Esophagus squamous epithelium (tissue), 5 donors: Measurements from ENCODE around the gene PRRT2. TPM values are rescaled to one million over a fixed set of nuclear protein-coding genes. Genes with fewer than 3 reads are reported as not detected.
"Not testable (repeated sequence)": the region's sequence is repeated elsewhere in the genome, so short reads cannot be mapped to it uniquely, and the experiment has no call there.

Source experiments
- DNase-seq: peaks from one replicate; lab custom pipeline; 2025; lab: John Stamatoyannopoulos, UW
- H3K27ac ChIP-seq, 4 donors: fragments of 200-600 bp; sonication (generic); one replicate each; pipeline ENCODE4 v1.5.1; 2016 to 2019; ENCODE audit warnings: mild to moderate bottlenecking in 1 of 4
- H3K27me3 ChIP-seq, 4 donors: fragments of 200-600 bp; sonication (generic); 1 replicate in 3 of 4; 2 replicates in 1 of 4; pipeline versions ENCODE4 v1.5.1 to v1.6.0; 2017 to 2021; ENCODE audit warnings: antibody characterized with exemption in 1 of 4
- H3K36me3 ChIP-seq, 3 donors: fragments of 200-600 bp; sonication (generic); one replicate each; pipeline ENCODE4 v1.5.1; 2016 to 2019
- H3K4me1 ChIP-seq, 3 donors: fragments of 200-600 bp; sonication (generic); one replicate each; pipeline ENCODE4 v1.5.1; 2017 to 2019
- H3K4me3 ChIP-seq, 4 donors: fragments of 200-600 bp; sonication (generic); 1 replicate in 3 of 4; 2 replicates in 1 of 4; pipeline ENCODE4 v1.5.1; 2016 to 2019; ENCODE audit warnings: mild to moderate bottlenecking in 2 of 4, moderate library complexity in 1 of 4
- H3K9me3 ChIP-seq, 3 donors: fragments of 200-600 bp; sonication (generic); one replicate each; pipeline ENCODE4 v1.5.1; 2016 to 2019
- POLR2A ChIP-seq, 4 donors: fragments of 450-650 bp; IDR thresholded peaks; one replicate each; pipeline ENCODE4 v1.6.1; 2017; ENCODE audit warnings: antibody characterized with exemption in 4 of 4, mild to moderate bottlenecking in 4 of 4, moderate library complexity in 3 of 4
- WGBS, 2 donors: methylation state at CpG; one replicate each; pipeline ENCODE4 v1.1.5; 2018; 5-methylcytosine and 5-hydroxymethylcytosine counted together
- intact Hi-C: fragments of 100-400 bp; cut with DNase I; formaldehyde crosslinking; loops from one replicate; pipeline ENCODE4 v1.15.0; 2022
- total RNA-seq, 4 donors: library from RNA; depleted of rRNA; stranded (reverse); fragments of >200 nt; gene quantifications; one replicate each; pipeline ENCODE4 v1.1.0, GENCODE V29; 2016
- TF ChIP-seq, protein P1 (sequence below), 6 experiments: fragments of 450-650 bp in 4 of 6; fragments of 200-600 bp in 2 of 6; sonication (generic) in 2 of 6; IDR thresholded peaks; one replicate each; pipeline ENCODE4 v1.5.1; 2016 to 2019; ENCODE audit warnings: antibody characterized with exemption in 6 of 6, mild to moderate bottlenecking in 4 of 6, moderate library complexity in 4 of 6
- donor health status: DM: yes; HTN: yes; CAD: no.

PRRT2 gene
- total RNA-seq, 4 donors from 2014 or later: 0.40 to 1.9 (median 0.53) TPM; not detected in 1

- Histone ChIP-seq H3K27me3 (peaks cover 0 to 20% (median 0%) of the 10 kb centered on the region in 4 donors), H3K4me3 (no peak overlapping the region), H3K9me3 (no peaks in the 10 kb centered on the region), H3K4me1 (no peaks in the 10 kb centered on the region), H3K36me3 (no peaks in the 10 kb centered on the region), H3K27ac (no peak overlapping the region)
- 60 to 66% methylated on average over 4 of the region's 4 CpGs for WGBS, 2 donors
- intact Hi-C loops: no loop called here
- DNase-seq: no peak
- TF ChIP-seq, protein P1, sequence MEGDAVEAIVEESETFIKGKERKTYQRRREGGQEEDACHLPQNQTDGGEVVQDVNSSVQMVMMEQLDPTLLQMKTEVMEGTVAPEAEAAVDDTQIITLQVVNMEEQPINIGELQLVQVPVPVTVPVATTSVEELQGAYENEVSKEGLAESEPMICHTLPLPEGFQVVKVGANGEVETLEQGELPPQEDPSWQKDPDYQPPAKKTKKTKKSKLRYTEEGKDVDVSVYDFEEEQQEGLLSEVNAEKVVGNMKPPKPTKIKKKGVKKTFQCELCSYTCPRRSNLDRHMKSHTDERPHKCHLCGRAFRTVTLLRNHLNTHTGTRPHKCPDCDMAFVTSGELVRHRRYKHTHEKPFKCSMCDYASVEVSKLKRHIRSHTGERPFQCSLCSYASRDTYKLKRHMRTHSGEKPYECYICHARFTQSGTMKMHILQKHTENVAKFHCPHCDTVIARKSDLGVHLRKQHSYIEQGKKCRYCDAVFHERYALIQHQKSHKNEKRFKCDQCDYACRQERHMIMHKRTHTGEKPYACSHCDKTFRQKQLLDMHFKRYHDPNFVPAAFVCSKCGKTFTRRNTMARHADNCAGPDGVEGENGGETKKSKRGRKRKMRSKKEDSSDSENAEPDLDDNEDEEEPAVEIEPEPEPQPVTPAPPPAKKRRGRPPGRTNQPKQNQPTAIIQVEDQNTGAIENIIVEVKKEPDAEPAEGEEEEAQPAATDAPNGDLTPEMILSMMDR (IDR thresholded peaks at IDR 0.05): no peak
- TF ChIP-seq POLR2A (IDR thresholded peaks at IDR 0.05): no peak
Measured at GRCh38 chr16:29775742-29776408, 36.1 kb upstream of the PRRT2 start.

- Histone ChIP-seq H3K27ac (no peak within 1 kb of the TSS), H3K9me3 (no peaks in the 10 kb centered on the region), H3K27me3 (peaks cover 0 to 20% (median 0%) of the 10 kb centered on the region in 4 donors), H3K4me1 (no peaks in the 10 kb centered on the region), H3K36me3 (no peaks in the 10 kb centered on the region), H3K4me3 (no peak within 1 kb of the TSS)
- DNase-seq: no peak
- intact Hi-C loops: no loop called here
- TF ChIP-seq POLR2A (IDR thresholded peaks at IDR 0.05): no peak
- TF ChIP-seq, protein P1 (IDR thresholded peaks at IDR 0.05): no peak
- 78 to 85% methylated on average over 9 of the region's 10 CpGs for WGBS, 2 donors
Measured at GRCh38 chr16:29777576-29778350, 34.2 kb upstream of the PRRT2 start, which contains the start of gene ZG16. Gene ZG16, plus strand, starts transcription at chr16:29778256. Its CDS starts 1,011 bp downstream, at chr16:29779267.

DNA sequence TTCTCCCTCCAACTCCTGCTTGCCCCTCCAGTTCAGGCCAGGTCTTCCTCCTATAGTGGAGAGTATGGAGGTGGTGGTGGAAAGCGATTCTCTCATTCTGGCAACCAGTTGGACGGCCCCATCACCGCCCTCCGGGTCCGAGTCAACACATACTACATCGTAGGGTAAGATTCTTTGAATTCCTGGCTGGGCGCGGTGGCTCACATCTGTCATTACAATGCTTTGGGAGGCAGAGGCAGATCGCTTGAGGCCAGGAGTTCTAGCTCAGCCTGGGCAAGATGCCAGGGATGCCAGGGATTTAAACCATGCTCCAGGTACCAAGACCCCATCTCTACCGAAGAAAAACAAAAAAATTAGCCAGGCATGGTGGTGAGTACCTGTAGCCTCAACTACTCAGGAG, 32.5 kb upstream of the PRRT2 start:
- 51 to 52% methylated on average over 7 to 8 of the region's 10 CpGs for WGBS, 2 donors
- Histone ChIP-seq H3K27ac (no peak overlapping the region), H3K27me3 (peaks cover 0 to 20% (median 0%) of the 10 kb centered on the region in 4 donors), H3K9me3 (no peaks in the 10 kb centered on the region), H3K36me3 (no peaks in the 10 kb centered on the region), H3K4me3 (no peak overlapping the region), H3K4me1 (peaks cover 0 to 8% (median 4%) of the 10 kb centered on the region in 3 donors)
- no peak for DNase-seq
- no peak for TF ChIP-seq POLR2A (IDR thresholded peaks at IDR 0.05)
- TF ChIP-seq, protein P1 (IDR thresholded peaks at IDR 0.05): no peak
- intact Hi-C loops: no loop called here

DNA sequence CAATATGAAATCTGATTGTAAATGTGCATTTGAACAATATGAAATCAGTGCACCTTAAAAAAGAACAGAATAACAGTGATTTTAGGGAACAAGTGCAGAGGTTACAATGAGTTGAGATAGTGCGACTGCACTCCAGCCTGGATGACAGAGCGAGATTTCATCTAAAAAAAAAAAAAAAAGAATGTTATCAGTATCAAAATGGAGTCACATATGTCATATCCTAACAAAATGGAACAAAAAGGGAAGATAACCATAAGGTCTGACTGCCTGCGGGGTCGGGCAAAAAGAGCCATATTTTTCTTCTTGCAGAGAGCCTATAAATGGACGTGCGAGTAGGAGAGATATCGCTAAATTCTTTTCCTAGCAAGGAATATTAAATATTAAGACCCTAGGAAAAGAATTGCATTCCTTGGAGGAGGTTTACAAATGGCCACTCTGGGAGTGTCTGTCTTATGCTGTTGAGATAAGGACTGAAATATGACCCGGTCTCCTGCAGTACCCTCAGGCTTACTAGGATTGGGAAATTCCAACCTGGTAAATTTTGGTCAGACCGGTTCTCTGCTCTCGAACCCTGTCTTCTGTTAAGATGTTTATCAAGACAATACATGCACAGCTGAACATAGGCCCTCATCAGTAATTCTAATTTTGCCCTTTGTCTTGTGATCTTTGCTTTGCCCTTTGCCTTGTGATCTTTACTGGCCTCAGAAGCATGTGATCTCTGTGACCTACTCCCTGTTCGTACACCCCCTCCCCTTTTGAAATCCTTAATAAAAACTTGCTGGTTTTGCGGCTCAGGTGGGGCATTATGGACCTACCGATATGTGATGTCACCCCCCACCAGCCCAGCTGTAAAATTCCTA, 28.7 kb upstream of the PRRT2 start:
- H3K4me3 ChIP-seq, H3K9me3 ChIP-seq, H3K27ac ChIP-seq, DNase-seq, H3K36me3 ChIP-seq: not testable (repeated sequence)
- intact Hi-C loops: loop anchor here (5.0 kb wide), 1 partner anchor 66 kb away; no protein-coding TSS in a partner anchor
- Histone ChIP-seq H3K27me3 (peaks cover 0 to 17% (median 0%) of the 10 kb centered on the region in 4 donors), H3K4me1 (peaks cover 4 to 22% (median 9%) of the 10 kb centered on the region in 3 donors)
- 68 to 75% methylated on average over 13 of the region's 13 CpGs for WGBS, 2 donors

DNA sequence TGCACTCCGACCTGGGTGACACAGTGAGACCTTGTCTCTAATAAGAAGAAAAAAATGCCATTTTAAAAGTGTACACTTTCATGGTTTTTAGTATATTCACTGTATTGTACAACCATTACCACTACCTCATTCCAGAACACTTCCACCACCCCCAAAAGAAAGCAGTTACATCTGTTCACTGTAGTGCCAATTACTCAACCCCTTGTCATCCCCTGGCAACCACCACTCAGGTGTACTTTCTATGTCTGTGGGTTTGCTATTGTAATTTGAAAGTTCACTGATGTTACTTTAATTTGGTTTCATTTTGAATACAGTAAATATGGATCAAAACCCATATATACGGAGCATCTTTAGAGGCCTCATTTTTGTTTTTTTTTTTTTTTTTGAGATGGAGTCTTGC, 27.8 kb upstream of the PRRT2 start:
- H3K4me3 ChIP-seq: no peak overlapping the region
- DNase-seq: no peak
- intact Hi-C loops: loop anchor here (5.0 kb wide), 1 partner anchor 67 kb away; no protein-coding TSS in a partner anchor
- H3K27ac ChIP-seq: no peak overlapping the region
- peaks cover 0 to 13% (median 0%) of the 10 kb centered on the region in 4 donors for H3K27me3 ChIP-seq
- H3K4me1 ChIP-seq: peaks cover 4 to 22% (median 9%) of the 10 kb centered on the region in 3 donors
- no peaks in the 10 kb centered on the region for H3K36me3 ChIP-seq
- 80 to 88% methylated on average over 2 of the region's 2 CpGs for WGBS, 2 donors
- no peak for TF ChIP-seq POLR2A (IDR thresholded peaks at IDR 0.05)
- TF ChIP-seq, protein P1 (IDR thresholded peaks at IDR 0.05): no peak
- H3K9me3 ChIP-seq: no peaks in the 10 kb centered on the region
